PC-9 (cell line): ENCODE results near the gene CD36.

Source experiments
- EZH2 ChIP-seq: fragments of 200-600 bp; sonication (generic); IDR thresholded peaks from 2 replicates; pipeline ENCODE4 v1.8.0; 2017; ENCODE audit warnings: antibody characterized with exemption, low read depth
- TF ChIP-seq, protein P1 (sequence below): fragments of 200-600 bp; sonication (generic); conservative IDR thresholded peaks from 2 replicates; pipeline ENCODE4 v1.6.1; 2017; ENCODE audit warnings: mixed run types, antibody characterized with exemption, mild to moderate bottlenecking, moderate library complexity

DNA sequence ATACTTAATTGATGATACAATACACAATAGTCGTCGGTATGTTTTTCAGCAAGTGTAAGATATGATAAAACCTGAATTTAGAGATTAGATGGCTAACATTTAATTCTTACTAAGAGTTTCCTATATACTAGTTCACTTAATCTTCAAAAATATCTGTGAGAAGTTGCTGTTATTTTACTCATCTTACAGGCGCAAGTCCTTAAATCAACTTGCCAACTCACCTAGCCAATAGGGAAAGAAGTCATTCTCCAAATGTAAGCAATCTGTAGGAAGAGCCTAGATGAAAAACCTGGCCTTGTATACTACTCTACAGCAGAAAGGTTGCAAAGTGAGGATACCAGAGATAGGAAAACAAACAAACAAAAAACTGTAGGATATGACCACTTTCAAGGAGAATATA, 10.6 kb downstream of the CD36 start:
- no peak for TF ChIP-seq EZH2
- TF ChIP-seq, protein P1, sequence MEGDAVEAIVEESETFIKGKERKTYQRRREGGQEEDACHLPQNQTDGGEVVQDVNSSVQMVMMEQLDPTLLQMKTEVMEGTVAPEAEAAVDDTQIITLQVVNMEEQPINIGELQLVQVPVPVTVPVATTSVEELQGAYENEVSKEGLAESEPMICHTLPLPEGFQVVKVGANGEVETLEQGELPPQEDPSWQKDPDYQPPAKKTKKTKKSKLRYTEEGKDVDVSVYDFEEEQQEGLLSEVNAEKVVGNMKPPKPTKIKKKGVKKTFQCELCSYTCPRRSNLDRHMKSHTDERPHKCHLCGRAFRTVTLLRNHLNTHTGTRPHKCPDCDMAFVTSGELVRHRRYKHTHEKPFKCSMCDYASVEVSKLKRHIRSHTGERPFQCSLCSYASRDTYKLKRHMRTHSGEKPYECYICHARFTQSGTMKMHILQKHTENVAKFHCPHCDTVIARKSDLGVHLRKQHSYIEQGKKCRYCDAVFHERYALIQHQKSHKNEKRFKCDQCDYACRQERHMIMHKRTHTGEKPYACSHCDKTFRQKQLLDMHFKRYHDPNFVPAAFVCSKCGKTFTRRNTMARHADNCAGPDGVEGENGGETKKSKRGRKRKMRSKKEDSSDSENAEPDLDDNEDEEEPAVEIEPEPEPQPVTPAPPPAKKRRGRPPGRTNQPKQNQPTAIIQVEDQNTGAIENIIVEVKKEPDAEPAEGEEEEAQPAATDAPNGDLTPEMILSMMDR = no peak
